ENCODE data around the gene MRPL57.
"Not testable (repeated sequence)": the region's sequence is repeated elsewhere in the genome, so short reads cannot be mapped to it uniquely, and the experiment has no call there.

- TF ChIP-seq CTCF, POLR2A (IDR thresholded peaks at IDR 0.05): not testable (repeated sequence)
Measured at GRCh38 chr13:21215419-21215818, 39.0 kb downstream of the MRPL57 start.
